ENCODE measurements around the gene TM4SF4. TPM values are rescaled to one million over a fixed set of nuclear protein-coding genes. Genes with fewer than 3 reads are reported as not detected.

TM4SF4 gene
- total RNA-seq, 1 donor from 2014 or later = not detected

GRCh38 chr3:149472030-149472797, 2.3 kb upstream of the TM4SF4 start:
- no peak overlapping the region for H3K27ac ChIP-seq

GRCh38 chr3:149473357-149474249, 894 bp upstream of the TM4SF4 start:
- H3K27me3 ChIP-seq = no peaks in the 10 kb centered on the region
- no peaks in the 10 kb centered on the region for H3K9me3 ChIP-seq
- DNase-seq (ENCODE audit: extremely low spot score in 2 of 2) = peak in 1 of 2 donors; percentile 77
- intact Hi-C loops (cut with DNase I) = loop anchor here (10.0 kb wide), 1 partner anchor 79 kb away; no protein-coding TSS in a partner anchor
- no peaks in the 10 kb centered on the region for H3K36me3 ChIP-seq
- no peak overlapping the region for H3K27ac ChIP-seq
- H3K4me1 ChIP-seq = peaks cover 18% of the 10 kb centered on the region
- no peak overlapping the region for H3K4me3 ChIP-seq
- peak in 1 of 2 donors; percentile 70 for TF ChIP-seq POLR2AphosphoS5 (IDR thresholded peaks at IDR 0.05; ENCODE audit: insufficient read depth in 1 of 2, low read depth in 1 of 2)
- TF ChIP-seq POLR2A (IDR thresholded peaks at IDR 0.05) = no peak

More at GRCh38 chr3:149472030-149472797, 2.3 kb upstream of the TM4SF4 start:
- Histone ChIP-seq H3K27me3 (no peaks in the 10 kb centered on the region), H3K36me3 (no peaks in the 10 kb centered on the region), H3K9me3 (no peaks in the 10 kb centered on the region), H3K4me3 (no peak overlapping the region), H3K4me1 (peaks cover 18% of the 10 kb centered on the region)
- peak in 1 of 2 donors; percentile 47 for DNase-seq (ENCODE audit: extremely low spot score in 2 of 2)
- intact Hi-C loops (cut with DNase I) = loop anchor here (10.0 kb wide), 1 partner anchor 77 kb away; no protein-coding TSS in a partner anchor
- TF ChIP-seq POLR2AphosphoS5 (IDR thresholded peaks at IDR 0.05; ENCODE audit: insufficient read depth in 1 of 2, low read depth in 1 of 2) (no peak), CTCF (IDR thresholded peaks at IDR 0.05) (no peak), POLR2A (IDR thresholded peaks at IDR 0.05) (no peak)

GRCh38 chr3:149475451-149476060, 1.1 kb downstream of the TM4SF4 start:
- Histone ChIP-seq H3K4me1 (peaks cover 18% of the 10 kb centered on the region), H3K27ac (no peak overlapping the region), H3K36me3 (no peaks in the 10 kb centered on the region), H3K4me3 (no peak overlapping the region), H3K27me3 (no peaks in the 10 kb centered on the region), H3K9me3 (no peaks in the 10 kb centered on the region)
- intact Hi-C loops (cut with DNase I) = loop anchor here (10.0 kb wide), 1 partner anchor 81 kb away; no protein-coding TSS in a partner anchor
- peak in 1 of 2 donors; percentile 70 for DNase-seq (ENCODE audit: extremely low spot score in 2 of 2)
- TF ChIP-seq POLR2AphosphoS5 (IDR thresholded peaks at IDR 0.05; ENCODE audit: insufficient read depth in 1 of 2, low read depth in 1 of 2) (no peak), CTCF (IDR thresholded peaks at IDR 0.05) (no peak), POLR2A (IDR thresholded peaks at IDR 0.05) (no peak)

- H3K9me3 ChIP-seq = no peaks in the 10 kb centered on the region
- H3K27ac ChIP-seq = no peak overlapping the region
- no peaks in the 10 kb centered on the region for H3K27me3 ChIP-seq
- peaks cover 18% of the 10 kb centered on the region for H3K4me1 ChIP-seq
- intact Hi-C loops (cut with DNase I) = loop anchor here (10.0 kb wide), 1 partner anchor 81 kb away; no protein-coding TSS in a partner anchor
- TF ChIP-seq POLR2AphosphoS5 (IDR thresholded peaks at IDR 0.05; ENCODE audit: insufficient read depth in 1 of 2, low read depth in 1 of 2) (no peak), POLR2A (IDR thresholded peaks at IDR 0.05) (no peak), CTCF (IDR thresholded peaks at IDR 0.05) (no peak)
- DNase-seq (ENCODE audit: extremely low spot score in 2 of 2) = peak in 1 of 2 donors; percentile 18
- no peaks in the 10 kb centered on the region for H3K36me3 ChIP-seq
- no peak overlapping the region for H3K4me3 ChIP-seq
These were observed 1.7 kb downstream of the TM4SF4 start for GRCh38 chr3:149476225-149476624.

Data from vagina (tissue), 2 donors.